ENCODE data around the gene SCO1.

The SCO1 gene

DNA sequence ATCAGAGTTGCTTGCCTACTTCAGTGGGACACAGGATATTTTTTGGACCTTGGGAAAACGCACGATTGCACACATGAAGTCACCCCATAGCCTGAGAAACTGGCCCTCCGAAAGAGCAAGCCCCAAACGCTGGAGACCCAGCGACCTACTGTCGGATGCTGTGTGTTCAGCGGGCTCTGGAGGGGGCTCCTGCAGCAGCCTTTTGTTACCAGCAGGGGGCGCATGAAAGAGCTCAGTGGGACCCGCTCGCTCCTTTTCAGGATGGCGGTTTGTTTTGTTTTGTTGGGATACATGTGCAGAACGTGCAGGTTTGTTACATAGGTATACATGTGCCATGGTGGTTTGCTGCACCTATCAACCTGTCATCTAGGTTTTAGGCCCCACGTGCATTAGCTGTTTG is 68.6 kb downstream of the SCO1 start:
- no peak for DNase-seq (ENCODE audit: low spot score)

DNA sequence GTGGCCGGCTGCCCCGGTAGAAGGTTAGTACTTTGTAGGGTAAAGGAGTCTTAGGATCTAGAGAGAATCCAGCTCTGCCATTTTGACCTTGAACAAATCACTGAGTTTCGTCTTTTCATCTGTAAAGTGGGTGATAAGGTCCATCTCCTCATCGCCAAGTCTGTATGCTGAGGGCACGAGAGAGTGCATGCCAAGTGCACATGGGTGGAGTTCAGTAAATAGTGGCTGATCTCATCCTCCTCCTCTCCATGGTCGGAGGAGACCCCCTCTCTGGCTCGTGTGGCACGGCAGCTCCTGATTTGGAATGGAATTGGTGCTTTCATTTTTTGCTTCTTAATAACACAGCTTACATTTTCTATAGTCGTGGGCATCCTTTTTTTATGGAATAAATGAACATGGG is 70.9 kb downstream of the SCO1 start:
- TF ChIP-seq, protein P1, sequence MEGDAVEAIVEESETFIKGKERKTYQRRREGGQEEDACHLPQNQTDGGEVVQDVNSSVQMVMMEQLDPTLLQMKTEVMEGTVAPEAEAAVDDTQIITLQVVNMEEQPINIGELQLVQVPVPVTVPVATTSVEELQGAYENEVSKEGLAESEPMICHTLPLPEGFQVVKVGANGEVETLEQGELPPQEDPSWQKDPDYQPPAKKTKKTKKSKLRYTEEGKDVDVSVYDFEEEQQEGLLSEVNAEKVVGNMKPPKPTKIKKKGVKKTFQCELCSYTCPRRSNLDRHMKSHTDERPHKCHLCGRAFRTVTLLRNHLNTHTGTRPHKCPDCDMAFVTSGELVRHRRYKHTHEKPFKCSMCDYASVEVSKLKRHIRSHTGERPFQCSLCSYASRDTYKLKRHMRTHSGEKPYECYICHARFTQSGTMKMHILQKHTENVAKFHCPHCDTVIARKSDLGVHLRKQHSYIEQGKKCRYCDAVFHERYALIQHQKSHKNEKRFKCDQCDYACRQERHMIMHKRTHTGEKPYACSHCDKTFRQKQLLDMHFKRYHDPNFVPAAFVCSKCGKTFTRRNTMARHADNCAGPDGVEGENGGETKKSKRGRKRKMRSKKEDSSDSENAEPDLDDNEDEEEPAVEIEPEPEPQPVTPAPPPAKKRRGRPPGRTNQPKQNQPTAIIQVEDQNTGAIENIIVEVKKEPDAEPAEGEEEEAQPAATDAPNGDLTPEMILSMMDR (IDR thresholded peaks at IDR 0.05; ENCODE audit: extremely low read depth, missing control alignments), result no peak
- no peak for DNase-seq (ENCODE audit: low spot score)

More for the DNA sequence above, 68.6 kb downstream of the SCO1 start:
- TF ChIP-seq, protein P1 (IDR thresholded peaks at IDR 0.05; ENCODE audit: extremely low read depth, missing control alignments), result no peak

DNA sequence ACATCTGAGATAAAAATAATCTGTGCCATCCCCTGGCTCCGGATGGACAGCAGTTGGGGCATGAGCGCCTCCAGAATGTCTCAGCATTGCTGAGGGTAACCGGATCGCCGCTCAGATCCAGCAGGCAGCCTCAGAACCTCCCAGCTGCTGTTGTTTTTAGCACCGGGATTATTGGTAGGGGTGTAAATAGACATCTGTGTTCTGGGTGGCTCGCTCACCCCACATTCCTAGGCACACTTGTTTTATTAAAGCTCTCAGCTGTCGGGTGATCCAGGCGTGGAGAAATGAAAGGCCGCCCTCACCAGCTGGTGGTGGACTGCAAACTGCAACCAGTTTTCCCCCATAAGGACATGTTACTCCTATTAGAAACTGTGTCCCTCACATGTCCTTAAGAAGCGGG is 72.4 kb downstream of the SCO1 start:
- no peak for DNase-seq (ENCODE audit: low spot score)
- TF ChIP-seq, protein P1 (IDR thresholded peaks at IDR 0.05; ENCODE audit: extremely low read depth, missing control alignments), result no peak

DNA sequence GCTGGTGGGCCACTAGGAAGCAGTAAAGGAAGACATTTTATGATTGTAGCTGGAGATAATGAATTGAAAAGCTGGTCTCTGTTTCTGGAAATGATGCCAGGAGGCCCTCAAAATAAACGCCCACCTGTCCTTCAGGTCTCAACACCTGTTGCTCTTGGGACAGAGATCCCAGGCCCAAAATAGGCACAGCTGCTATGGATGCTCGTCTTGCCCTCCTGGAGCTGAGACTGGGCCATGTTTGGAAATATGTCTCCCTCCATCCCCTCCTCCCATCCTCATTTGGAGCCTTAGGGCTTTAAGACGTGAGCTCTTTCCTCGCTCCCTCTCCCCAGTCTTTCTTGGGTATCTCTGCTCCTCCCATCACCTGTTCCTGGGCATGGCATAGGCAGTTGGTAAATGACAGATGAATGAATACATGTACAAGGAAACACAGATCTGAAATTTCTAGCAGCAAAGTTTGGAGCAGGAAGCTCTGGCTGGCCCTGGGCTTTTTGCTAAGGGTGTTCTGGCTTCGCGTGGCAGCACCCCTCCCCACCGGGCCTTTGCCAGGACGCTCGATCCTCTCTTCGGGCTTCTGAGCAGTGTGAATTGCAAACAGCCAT is 73.5 kb downstream of the SCO1 start:
- TF ChIP-seq, protein P1 (IDR thresholded peaks at IDR 0.05; ENCODE audit: extremely low read depth, missing control alignments), result no peak
- no peak for DNase-seq (ENCODE audit: low spot score)

DNA sequence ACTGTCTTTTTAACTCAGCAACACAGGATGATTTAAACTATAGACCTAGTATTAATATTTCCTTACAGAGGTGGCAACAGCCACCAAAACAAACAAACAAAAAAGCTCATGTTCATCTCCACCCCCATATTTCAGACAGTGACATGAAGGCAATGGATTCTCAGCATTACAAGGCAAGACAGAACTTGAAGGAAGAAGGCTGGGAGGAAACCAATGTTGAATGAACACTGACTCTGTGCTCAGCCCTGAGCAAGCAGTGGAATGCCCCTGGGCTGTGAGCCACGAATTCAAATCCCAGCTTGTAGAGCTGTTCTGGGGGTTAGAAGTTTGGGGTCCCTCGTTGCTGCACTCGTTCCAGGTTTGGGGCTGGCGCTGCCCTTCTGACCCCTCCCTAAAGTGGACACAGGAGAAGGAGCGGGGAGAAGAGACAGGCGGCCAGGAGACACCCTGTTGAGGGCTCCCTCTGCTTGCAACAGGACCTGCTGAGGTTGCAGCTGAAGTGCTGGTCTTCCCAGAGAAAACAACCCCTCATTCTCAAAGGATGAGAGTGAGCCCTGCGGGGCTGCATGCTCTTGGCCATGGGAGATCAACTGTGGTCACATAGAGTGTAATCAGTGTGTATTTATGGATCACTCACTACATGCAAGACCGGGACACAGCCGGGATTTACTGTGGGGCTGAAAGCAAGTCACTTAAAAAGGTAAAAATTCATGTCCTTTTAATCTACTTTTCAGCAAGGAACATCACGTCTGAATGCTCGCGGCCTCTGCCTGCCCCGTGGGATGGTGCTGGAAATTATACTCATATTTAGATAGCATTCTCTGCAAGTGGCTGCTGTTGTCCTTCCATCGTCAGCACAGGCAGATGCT is 74.5 kb downstream of the SCO1 start:
- TF ChIP-seq, protein P1 (IDR thresholded peaks at IDR 0.05; ENCODE audit: extremely low read depth, missing control alignments), result no peak

More for the DNA sequence above, 74.5 kb downstream of the SCO1 start:
- DNase-seq (ENCODE audit: low spot score), result no peak
